Right cardiac atrium (tissue), 5 donors: ENCODE measurements around the gene APAF1. TPM values are rescaled to one million over a fixed set of nuclear protein-coding genes. Genes with fewer than 3 reads are reported as not detected.
"Not testable (repeated sequence)": the region's sequence is repeated elsewhere in the genome, so short reads cannot be mapped to it uniquely, and the experiment has no call there.

Source experiments
- ATAC-seq, 2 donors: fragments of 200-7000 bp; cut with Tn5 transposase; one replicate each; pipeline versions ENCODE4 v1.8.0 to v1.9.1; 2020; ENCODE audit warnings: moderate library complexity in 2 of 2, mild to moderate bottlenecking in 1 of 2
- DNase-seq, 3 donors: peaks; one replicate each; pipeline ENCODE4 v3.0.0-alpha.2; 2020
- H3K27ac ChIP-seq: one replicate; pipeline ENCODE4 v1.5.1; 2013; ENCODE audit warnings: mild to moderate bottlenecking, low read length, control low read depth, moderate library complexity
- H3K27me3 ChIP-seq: one replicate; pipeline ENCODE4 v1.6.1; 2013; ENCODE audit not compliant: control insufficient read depth, insufficient read depth
- H3K4me1 ChIP-seq: one replicate; pipeline ENCODE4 v1.6.1; 2013; ENCODE audit warnings: low read length; ENCODE audit not compliant: control insufficient read depth, insufficient read depth
- H3K4me3 ChIP-seq: one replicate; pipeline ENCODE4 v1.5.1; 2013; ENCODE audit warnings: low read length, control low read depth
- H3K9me3 ChIP-seq: one replicate; pipeline ENCODE4 v1.6.1; 2013; ENCODE audit warnings: low read length; ENCODE audit not compliant: control insufficient read depth
- WGBS: extraction: QIAGEN DNeasy Blood & Tissue Kit; methylation state at CpG from one replicate; pipeline ENCODE4 v1.1.7; 2013; 5-methylcytosine and 5-hydroxymethylcytosine counted together
- intact Hi-C, 4 donors: fragments of 100-400 bp; cut with DNase I; formaldehyde crosslinking; loops; one replicate each; pipeline versions ENCODE4 v1.11.0 to v1.14.0; 2022 to 2023
- long read RNA-seq, 4 donors: library from polyadenylated mRNA; unstranded; transcript quantifications; one replicate each; pipeline ENCODE4 v2.0.0, GENCODE V29; 2020 to 2021
- polyA plus RNA-seq: library from polyadenylated mRNA; stranded (reverse); fragments of 200-250 nt; gene quantifications from one replicate; pipeline ENCODE4 v1.2.3, GENCODE V29; 2013
- total RNA-seq, 4 donors: library from RNA; stranded (reverse); fragmentation: NEBNext Ultra II Directional; extraction: Animal tissue kit (Norgen Biotek cat#: 25700); gene quantifications; one replicate each; pipeline ENCODE4 v1.2.1, GENCODE V29; 2021
- donor health status: healthy with polysubstance abuse.
- donor health status: DM: no; HTN: yes; CAD: no.
- donor health status: DM: no; HTN: no; CAD: no.
- donor health status: DM: no; HTN: yes; CAD: no; lungs with severe emphysema.
- donor health status: DM: yes; HTN: yes; CAD: no.

Gene APAF1
- 1 to 10 TPM; 4.0 to 7.1 (median 4.5) TPM for total RNA-seq
- 2.9 TPM for polyA plus RNA-seq
- long read RNA-seq, donor 1, partial matches to known transcripts = 2 of 4 reads
- long read RNA-seq, donor 1, other reads (novel, unspliced or antisense) = 2 of 4 reads
- long read RNA-seq, donor 2, full-length matches to known transcripts = 1 of 2 reads
- long read RNA-seq, donor 2, partial matches to known transcripts = 0 of 2 reads
- long read RNA-seq, donor 2, other reads (novel, unspliced or antisense) = 1 of 2 reads
- long read RNA-seq, donor 3, partial matches to known transcripts = 0 of 1 reads
- long read RNA-seq, donor 3, other reads (novel, unspliced or antisense) = 1 of 1 reads
- long read RNA-seq, donor 4 = 0 reads

GRCh38 chr12:98644712-98645571, at the start of gene APAF1, which contains the start of gene IKBIP:
TSS of gene APAF1 (plus strand) at chr12:98645290. CDS start at chr12:98648360, 3,070 bp downstream.
TSS of gene IKBIP (minus strand) at chr12:98644788. CDS start at chr12:98644701, 87 bp downstream.
- no peaks in the 10 kb centered on the region for H3K4me1 ChIP-seq

GRCh38 chr12:98597313-98597712, 47.8 kb upstream of the APAF1 start:
- intact Hi-C loops = loop anchor here in 2 of 4 donors (10.0 kb wide), 1 partner anchor 47 kb away; the partner anchor contains the start of genes APAF1 (in 2 of the 2) and IKBIP (in 2 of the 2)
- H3K4me1 ChIP-seq, DNase-seq, ATAC-seq, H3K27ac ChIP-seq, H3K9me3 ChIP-seq, H3K4me3 ChIP-seq, H3K27me3 ChIP-seq: not testable (repeated sequence)
- WGBS = 87% methylated on average over 5 of the region's 5 CpGs

More at GRCh38 chr12:98644712-98645571, at the start of gene APAF1, which contains the start of gene IKBIP:
- under 1% methylated on average over 91 of the region's 91 CpGs for WGBS
- no peaks in the 10 kb centered on the region for H3K27me3 ChIP-seq
- H3K27ac ChIP-seq = peak within 1 kb of the TSS; percentile 53
- H3K9me3 ChIP-seq = no peaks in the 10 kb centered on the region
- peak within 1 kb of the TSS; percentile 93 for H3K4me3 ChIP-seq
- intact Hi-C loops = loop anchor here in 2 of 4 donors (10.0 kb wide), 1 partner anchor 50 kb away; the partner anchor contains the start of gene SLC25A3 (in 2 of the 2)
- peak; percentile 99 for ATAC-seq
- DNase-seq = peak; percentile 99 to 100 (median 99)

- Histone ChIP-seq H3K4me3 (no peak overlapping the region), H3K4me1 (no peaks in the 10 kb centered on the region), H3K9me3 (no peaks in the 10 kb centered on the region), H3K27me3 (no peaks in the 10 kb centered on the region), H3K27ac (no peak overlapping the region)
- intact Hi-C loops = no loop called here
- DNase-seq (no peak), ATAC-seq (no peak)
- WGBS = 93% methylated on average over 8 of the region's 8 CpGs
Measured at GRCh38 chr12:98601924-98602323, 43.2 kb upstream of the APAF1 start.

GRCh38 chr12:98606359-98606988, 38.6 kb upstream of the APAF1 start:
- DNase-seq = no peak
- no peak for ATAC-seq
- 67% methylated on average over 2 of the region's 2 CpGs for WGBS
- H3K9me3 ChIP-seq = no peaks in the 10 kb centered on the region
- H3K4me1 ChIP-seq = no peaks in the 10 kb centered on the region
- intact Hi-C loops = no loop called here
- H3K27ac ChIP-seq = no peak overlapping the region
- no peaks in the 10 kb centered on the region for H3K27me3 ChIP-seq
- no peak overlapping the region for H3K4me3 ChIP-seq

- DNase-seq (no peak), ATAC-seq (no peak)
- H3K4me3 ChIP-seq = no peak overlapping the region
- no peaks in the 10 kb centered on the region for H3K4me1 ChIP-seq
- no peaks in the 10 kb centered on the region for H3K9me3 ChIP-seq
- H3K27me3 ChIP-seq = no peaks in the 10 kb centered on the region
- WGBS = 98% methylated on average over 2 of the region's 2 CpGs
- H3K27ac ChIP-seq = no peak overlapping the region
- intact Hi-C loops = no loop called here
Measured at GRCh38 chr12:98610596-98610995, 34.5 kb upstream of the APAF1 start.

- no peak overlapping the region for H3K4me3 ChIP-seq
- 74% methylated on average over 5 of the region's 5 CpGs for WGBS
- ATAC-seq (no peak), DNase-seq (no peak)
- H3K9me3 ChIP-seq = no peaks in the 10 kb centered on the region
- no peak overlapping the region for H3K27ac ChIP-seq
- no peaks in the 10 kb centered on the region for H3K27me3 ChIP-seq
- H3K4me1 ChIP-seq = no peaks in the 10 kb centered on the region
- intact Hi-C loops = no loop called here
Measured at GRCh38 chr12:98612696-98613334, 32.3 kb upstream of the APAF1 start.

GRCh38 chr12:98618952-98619351, 26.1 kb upstream of the APAF1 start:
- 48% methylated on average over 4 of the region's 4 CpGs for WGBS
- DNase-seq (no peak), ATAC-seq (peak; percentile 44 to 62)
- Histone ChIP-seq H3K27me3 (no peaks in the 10 kb centered on the region), H3K4me1 (no peaks in the 10 kb centered on the region), H3K9me3 (no peaks in the 10 kb centered on the region), H3K27ac (no peak overlapping the region), H3K4me3 (no peak overlapping the region)
- intact Hi-C loops = no loop called here

- DNase-seq (no peak), ATAC-seq (no peak)
- intact Hi-C loops = no loop called here
- Histone ChIP-seq H3K9me3 (no peaks in the 10 kb centered on the region), H3K27me3 (no peaks in the 10 kb centered on the region), H3K4me1 (peaks cover 1% of the 10 kb centered on the region), H3K4me3 (no peak overlapping the region), H3K27ac (no peak overlapping the region)
- WGBS = 76% methylated on average over 4 of the region's 4 CpGs
Measured at GRCh38 chr12:98635657-98636323, 9.3 kb upstream of the APAF1 start.

GRCh38 chr12:98637068-98637467, 8.0 kb upstream of the APAF1 start:
- peaks cover 1% of the 10 kb centered on the region for H3K4me1 ChIP-seq
- intact Hi-C loops = no loop called here
- 77% methylated on average over 2 of the region's 2 CpGs for WGBS
- no peak overlapping the region for H3K4me3 ChIP-seq
- H3K27ac ChIP-seq = no peak overlapping the region
- H3K9me3 ChIP-seq = no peaks in the 10 kb centered on the region
- H3K27me3 ChIP-seq = no peaks in the 10 kb centered on the region
- ATAC-seq (no peak), DNase-seq (no peak)

- DNase-seq (no peak), ATAC-seq (no peak)
- Histone ChIP-seq H3K27ac (no peak overlapping the region), H3K27me3 (no peaks in the 10 kb centered on the region), H3K9me3 (no peaks in the 10 kb centered on the region), H3K4me1 (peaks cover 1% of the 10 kb centered on the region), H3K4me3 (no peak overlapping the region)
- intact Hi-C loops = no loop called here
- WGBS = 96% methylated on average over 2 of the region's 2 CpGs
Measured at GRCh38 chr12:98638009-98638408, 7.1 kb upstream of the APAF1 start.
